ENCODE measurements around the gene IL12B.
"Not testable (repeated sequence)": the region's sequence is repeated elsewhere in the genome, so short reads cannot be mapped to it uniquely, and the experiment has no call there.

The IL12B gene

GRCh38 chr5:159310511-159310910 lies 19.8 kb downstream of the IL12B start:
- H3K27me3 ChIP-seq (ENCODE audit: control insufficient read depth, insufficient read depth, low read length) = peaks cover 13% of the 10 kb centered on the region
- no peaks in the 10 kb centered on the region for H3K36me3 ChIP-seq (ENCODE audit: insufficient read depth, low read length)
- H3K4me1 ChIP-seq (ENCODE audit: control insufficient read depth, insufficient read depth, low read length) = peaks cover 2% of the 10 kb centered on the region
- H3K9ac ChIP-seq (ENCODE audit: low read depth, low read length) = no peak overlapping the region
- H3K4me2 ChIP-seq (ENCODE audit: low read length) = no peak overlapping the region
- no peak overlapping the region for H3K4me3 ChIP-seq (ENCODE audit: low read length)
- no peaks in the 10 kb centered on the region for H3K9me3 ChIP-seq (replicated peaks; ENCODE audit: low read length)

GRCh38 chr5:159309689-159310433 lies 20.4 kb downstream of the IL12B start:
- H3K4me3 ChIP-seq (ENCODE audit: low read length) = no peak overlapping the region
- no peak overlapping the region for H3K9ac ChIP-seq (ENCODE audit: low read depth, low read length)
- H3K27me3 ChIP-seq (ENCODE audit: control insufficient read depth, insufficient read depth, low read length) = peaks cover 13% of the 10 kb centered on the region
- peaks cover 9% of the 10 kb centered on the region for H3K4me1 ChIP-seq (ENCODE audit: control insufficient read depth, insufficient read depth, low read length)
- H3K36me3 ChIP-seq (ENCODE audit: insufficient read depth, low read length) = no peaks in the 10 kb centered on the region
- H3K4me2 ChIP-seq (ENCODE audit: low read length) = no peak overlapping the region
- no peaks in the 10 kb centered on the region for H3K9me3 ChIP-seq (replicated peaks; ENCODE audit: low read length)

- Histone ChIP-seq H3K27me3 (ENCODE audit: control insufficient read depth, insufficient read depth, low read length) (peaks cover 6% of the 10 kb centered on the region), H3K9me3 (replicated peaks; ENCODE audit: low read length) (peaks cover 9% of the 10 kb centered on the region), H3K4me2 (ENCODE audit: low read length) (peak overlapping the region; percentile 19), H3K4me3 (ENCODE audit: low read length) (peak overlapping the region; percentile 30), H3K4me1 (ENCODE audit: control insufficient read depth, insufficient read depth, low read length) (peaks cover 10% of the 10 kb centered on the region), H3K36me3 (ENCODE audit: insufficient read depth, low read length) (no peaks in the 10 kb centered on the region), H3K9ac (ENCODE audit: low read depth, low read length) (no peak overlapping the region)
Observed at GRCh38 chr5:159304961-159305595, 25.2 kb downstream of the IL12B start.

- Histone ChIP-seq H3K9me3 (replicated peaks; ENCODE audit: low read length) (peaks cover 9% of the 10 kb centered on the region), H3K27me3 (ENCODE audit: control insufficient read depth, insufficient read depth, low read length) (no peaks in the 10 kb centered on the region), H3K4me1 (ENCODE audit: control insufficient read depth, insufficient read depth, low read length) (peaks cover 10% of the 10 kb centered on the region), H3K4me3 (ENCODE audit: low read length) (no peak overlapping the region), H3K36me3 (ENCODE audit: insufficient read depth, low read length) (no peaks in the 10 kb centered on the region), H3K9ac (ENCODE audit: low read depth, low read length) (no peak overlapping the region), H3K4me2 (ENCODE audit: low read length) (no peak overlapping the region)
Observed at GRCh38 chr5:159303286-159303685, 27.0 kb downstream of the IL12B start.

GRCh38 chr5:159301929-159302860 lies 28.1 kb downstream of the IL12B start:
- not testable (repeated sequence) for H3K9me3 ChIP-seq (replicated peaks; ENCODE audit: low read length); H3K27me3 ChIP-seq (ENCODE audit: control insufficient read depth, insufficient read depth, low read length); H3K9ac ChIP-seq (ENCODE audit: low read depth, low read length); H3K4me2 ChIP-seq (ENCODE audit: low read length); H3K4me3 ChIP-seq (ENCODE audit: low read length); H3K36me3 ChIP-seq (ENCODE audit: insufficient read depth, low read length)
- H3K4me1 ChIP-seq (ENCODE audit: control insufficient read depth, insufficient read depth, low read length) = peaks cover 10% of the 10 kb centered on the region

GRCh38 chr5:159301466-159301865 lies 28.8 kb downstream of the IL12B start:
- Histone ChIP-seq H3K4me2 (ENCODE audit: low read length) (peak overlapping the region; percentile 51), H3K4me1 (ENCODE audit: control insufficient read depth, insufficient read depth, low read length) (peaks cover 10% of the 10 kb centered on the region), H3K9ac (ENCODE audit: low read depth, low read length) (no peak overlapping the region), H3K27me3 (ENCODE audit: control insufficient read depth, insufficient read depth, low read length) (no peaks in the 10 kb centered on the region), H3K9me3 (replicated peaks; ENCODE audit: low read length) (peaks cover 9% of the 10 kb centered on the region), H3K36me3 (ENCODE audit: insufficient read depth, low read length) (no peaks in the 10 kb centered on the region), H3K4me3 (ENCODE audit: low read length) (no peak overlapping the region)

- H3K9ac ChIP-seq (ENCODE audit: low read depth, low read length); H3K4me2 ChIP-seq (ENCODE audit: low read length); H3K4me1 ChIP-seq (ENCODE audit: control insufficient read depth, insufficient read depth, low read length); H3K9me3 ChIP-seq (replicated peaks; ENCODE audit: low read length); H3K36me3 ChIP-seq (ENCODE audit: insufficient read depth, low read length); H3K27me3 ChIP-seq (ENCODE audit: control insufficient read depth, insufficient read depth, low read length); H3K4me3 ChIP-seq (ENCODE audit: low read length): not testable (repeated sequence)
Observed at GRCh38 chr5:159297300-159297699, 33.0 kb downstream of the IL12B start.

GRCh38 chr5:159294921-159295320 lies 35.4 kb downstream of the IL12B start:
- Histone ChIP-seq H3K4me3 (ENCODE audit: low read length) (no peak overlapping the region), H3K4me2 (ENCODE audit: low read length) (no peak overlapping the region), H3K9ac (ENCODE audit: low read depth, low read length) (no peak overlapping the region)

GRCh38 chr5:159290741-159291140 lies 39.5 kb downstream of the IL12B start:
- Histone ChIP-seq H3K9me3 (replicated peaks; ENCODE audit: low read length) (no peaks in the 10 kb centered on the region), H3K4me1 (ENCODE audit: control insufficient read depth, insufficient read depth, low read length) (no peaks in the 10 kb centered on the region), H3K4me3 (ENCODE audit: low read length) (no peak overlapping the region), H3K36me3 (ENCODE audit: insufficient read depth, low read length) (no peaks in the 10 kb centered on the region), H3K27me3 (ENCODE audit: control insufficient read depth, insufficient read depth, low read length) (no peaks in the 10 kb centered on the region), H3K9ac (ENCODE audit: low read depth, low read length) (no peak overlapping the region), H3K4me2 (ENCODE audit: low read length) (no peak overlapping the region)

More at GRCh38 chr5:159294921-159295320, 35.4 kb downstream of the IL12B start:
- H3K9me3 ChIP-seq (replicated peaks; ENCODE audit: low read length) = no peaks in the 10 kb centered on the region
- no peaks in the 10 kb centered on the region for H3K36me3 ChIP-seq (ENCODE audit: insufficient read depth, low read length)
- H3K27me3 ChIP-seq (ENCODE audit: control insufficient read depth, insufficient read depth, low read length) = no peaks in the 10 kb centered on the region
- no peaks in the 10 kb centered on the region for H3K4me1 ChIP-seq (ENCODE audit: control insufficient read depth, insufficient read depth, low read length)

- no peaks in the 10 kb centered on the region for H3K27me3 ChIP-seq (ENCODE audit: control insufficient read depth, insufficient read depth, low read length)
- H3K9me3 ChIP-seq (replicated peaks; ENCODE audit: low read length) = no peaks in the 10 kb centered on the region
- H3K4me1 ChIP-seq (ENCODE audit: control insufficient read depth, insufficient read depth, low read length) = no peaks in the 10 kb centered on the region
- no peak overlapping the region for H3K9ac ChIP-seq (ENCODE audit: low read depth, low read length)
- peaks cover 8% of the 10 kb centered on the region for H3K36me3 ChIP-seq (ENCODE audit: insufficient read depth, low read length)
- no peak overlapping the region for H3K4me3 ChIP-seq (ENCODE audit: low read length)
- H3K4me2 ChIP-seq (ENCODE audit: low read length) = no peak overlapping the region
Observed at GRCh38 chr5:159286420-159287035, 43.8 kb downstream of the IL12B start.

GRCh38 chr5:159274676-159275075 lies 55.6 kb downstream of the IL12B start:
- H3K36me3 ChIP-seq (ENCODE audit: insufficient read depth, low read length) = peaks cover 75% of the 10 kb centered on the region
- H3K4me2 ChIP-seq (ENCODE audit: low read length) = no peak overlapping the region
- H3K4me1 ChIP-seq (ENCODE audit: control insufficient read depth, insufficient read depth, low read length) = no peaks in the 10 kb centered on the region
- H3K27me3 ChIP-seq (ENCODE audit: control insufficient read depth, insufficient read depth, low read length) = no peaks in the 10 kb centered on the region
- no peak overlapping the region for H3K4me3 ChIP-seq (ENCODE audit: low read length)
- H3K9me3 ChIP-seq (replicated peaks; ENCODE audit: low read length) = no peaks in the 10 kb centered on the region
- no peak overlapping the region for H3K9ac ChIP-seq (ENCODE audit: low read depth, low read length)

All from skeletal muscle satellite cell (primary cell).